Nephron (organoid): ENCODE results near the gene NDUFS2.

Experiments
- H3K27ac Mint-ChIP-seq, 3 experiments: 2 replicates each; pipeline ENCODE4 v1.8.0; 2020; ENCODE audit warnings: mixed read lengths in 3 of 3, mild to moderate bottlenecking in 2 of 3, moderate library complexity in 1 of 3
- H3K27me3 Mint-ChIP-seq: 2 replicates; pipeline ENCODE4 v1.8.0; 2021; ENCODE audit warnings: low read depth, mild to moderate bottlenecking, moderate library complexity, mixed read lengths
- H3K36me3 Mint-ChIP-seq: 2 replicates; pipeline ENCODE4 v1.8.0; 2020; ENCODE audit warnings: low read depth, mixed read lengths
- H3K4me1 Mint-ChIP-seq: 2 replicates; pipeline ENCODE4 v1.8.0; 2020; ENCODE audit warnings: mixed read lengths
- H3K4me3 Mint-ChIP-seq, 3 experiments: 2 replicates each; pipeline ENCODE4 v1.8.0; 2020; ENCODE audit warnings: mild to moderate bottlenecking in 3 of 3, mixed read lengths in 3 of 3, moderate library complexity in 2 of 3
- H3K9me3 Mint-ChIP-seq: 2 replicates; pipeline ENCODE4 v1.8.0; 2020; ENCODE audit warnings: mixed read lengths
- CTCF ChIP-seq, 3 experiments: fragments of 200-600 bp; sonication (generic); IDR thresholded peaks; one replicate each; pipeline ENCODE4 v1.5.0; 2021; ENCODE audit warnings: antibody characterized with exemption in 3 of 3; ENCODE audit not compliant: unreplicated experiment in 3 of 3

Gene NDUFS2

GRCh38 chr1:161188381-161188780 lies 13.8 kb upstream of the NDUFS2 start:
- no peaks in the 10 kb centered on the region for H3K27me3 Mint-ChIP-seq
- H3K9me3 Mint-ChIP-seq = no peaks in the 10 kb centered on the region
- peaks cover 3% of the 10 kb centered on the region for H3K36me3 Mint-ChIP-seq
- H3K4me3 Mint-ChIP-seq = no peak overlapping the region
- no peak for TF ChIP-seq CTCF (IDR thresholded peaks at IDR 0.05; ENCODE audit: unreplicated experiment in 3 of 3)
- H3K4me1 Mint-ChIP-seq = peaks cover 17% of the 10 kb centered on the region
- H3K27ac Mint-ChIP-seq = no peak overlapping the region

GRCh38 chr1:161189036-161189435 lies 13.1 kb upstream of the NDUFS2 start:
- Mint-ChIP-seq H3K27me3 (no peaks in the 10 kb centered on the region), H3K4me1 (peaks cover 17% of the 10 kb centered on the region), H3K27ac (no peak overlapping the region), H3K36me3 (peaks cover 3% of the 10 kb centered on the region), H3K4me3 (no peak overlapping the region), H3K9me3 (no peaks in the 10 kb centered on the region)
- no peak for TF ChIP-seq CTCF (IDR thresholded peaks at IDR 0.05; ENCODE audit: unreplicated experiment in 3 of 3)

- H3K4me1 Mint-ChIP-seq = peaks cover 11% of the 10 kb centered on the region
- TF ChIP-seq CTCF (IDR thresholded peaks at IDR 0.05; ENCODE audit: unreplicated experiment in 3 of 3) = no peak
- no peaks in the 10 kb centered on the region for H3K27me3 Mint-ChIP-seq
- no peak overlapping the region for H3K4me3 Mint-ChIP-seq
- H3K9me3 Mint-ChIP-seq = no peaks in the 10 kb centered on the region
- no peak overlapping the region for H3K27ac Mint-ChIP-seq
- H3K36me3 Mint-ChIP-seq = peaks cover 3% of the 10 kb centered on the region
Observed at GRCh38 chr1:161190962-161191521, 11.1 kb upstream of the NDUFS2 start.

GRCh38 chr1:161191971-161192370 lies 10.2 kb upstream of the NDUFS2 start:
- H3K4me3 Mint-ChIP-seq = no peak overlapping the region
- H3K27ac Mint-ChIP-seq = no peak overlapping the region
- H3K4me1 Mint-ChIP-seq = peaks cover 14% of the 10 kb centered on the region
- H3K9me3 Mint-ChIP-seq = no peaks in the 10 kb centered on the region
- H3K36me3 Mint-ChIP-seq = peaks cover 3% of the 10 kb centered on the region
- TF ChIP-seq CTCF (IDR thresholded peaks at IDR 0.05; ENCODE audit: unreplicated experiment in 3 of 3) = no peak
- no peaks in the 10 kb centered on the region for H3K27me3 Mint-ChIP-seq

GRCh38 chr1:161192476-161193465 lies 9.4 kb upstream of the NDUFS2 start:
- Mint-ChIP-seq H3K27ac (peak overlapping the region; percentile 42 to 71 (median 42)), H3K4me1 (peaks cover 22% of the 10 kb centered on the region), H3K36me3 (peaks cover 3% of the 10 kb centered on the region), H3K9me3 (no peaks in the 10 kb centered on the region), H3K27me3 (no peaks in the 10 kb centered on the region), H3K4me3 (peak overlapping the region in 2 of 3 experiments; percentile 22 to 52)
- TF ChIP-seq CTCF (IDR thresholded peaks at IDR 0.05; ENCODE audit: unreplicated experiment in 3 of 3) = peak; percentile 83 to 89 (median 86)
